ENCODE results near the gene LIN28A. TPM values are rescaled to one million over a fixed set of nuclear protein-coding genes. Genes with fewer than 3 reads are reported as not detected.

Gene LIN28A
- total RNA-seq, 6 experiments from 2014 or later: 0.09 TPM; not detected in 5

DNA sequence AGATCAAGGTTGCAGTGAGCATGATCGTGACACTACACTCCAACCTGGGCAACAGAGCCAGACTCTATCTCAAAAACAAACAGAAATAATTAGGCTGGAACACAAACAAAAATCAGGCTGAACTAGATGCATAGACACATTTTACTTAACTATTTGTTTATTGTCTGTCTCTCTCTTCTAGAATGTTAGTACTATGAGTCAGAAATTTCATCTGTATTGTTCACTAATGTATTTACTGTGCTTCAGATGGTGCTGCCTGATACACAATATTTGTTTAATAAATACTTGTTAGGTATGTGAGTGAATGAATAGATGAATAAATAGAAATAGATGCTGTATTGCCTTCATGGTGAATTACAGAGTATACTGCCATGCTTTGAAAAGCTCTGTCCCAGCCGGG is 6.0 kb upstream of the LIN28A start:
- Histone ChIP-seq H3K9me3 (no peaks in the 10 kb centered on the region), H3K4me1 (no peaks in the 10 kb centered on the region), H3K27me3 (peaks cover 0 to 5% of the 10 kb centered on the region in 2 donors), H3K36me3 (no peaks in the 10 kb centered on the region), H3K4me3 (no peak overlapping the region), H3K27ac (no peak overlapping the region)
- no peak for DNase-seq
- TF ChIP-seq, protein P1, sequence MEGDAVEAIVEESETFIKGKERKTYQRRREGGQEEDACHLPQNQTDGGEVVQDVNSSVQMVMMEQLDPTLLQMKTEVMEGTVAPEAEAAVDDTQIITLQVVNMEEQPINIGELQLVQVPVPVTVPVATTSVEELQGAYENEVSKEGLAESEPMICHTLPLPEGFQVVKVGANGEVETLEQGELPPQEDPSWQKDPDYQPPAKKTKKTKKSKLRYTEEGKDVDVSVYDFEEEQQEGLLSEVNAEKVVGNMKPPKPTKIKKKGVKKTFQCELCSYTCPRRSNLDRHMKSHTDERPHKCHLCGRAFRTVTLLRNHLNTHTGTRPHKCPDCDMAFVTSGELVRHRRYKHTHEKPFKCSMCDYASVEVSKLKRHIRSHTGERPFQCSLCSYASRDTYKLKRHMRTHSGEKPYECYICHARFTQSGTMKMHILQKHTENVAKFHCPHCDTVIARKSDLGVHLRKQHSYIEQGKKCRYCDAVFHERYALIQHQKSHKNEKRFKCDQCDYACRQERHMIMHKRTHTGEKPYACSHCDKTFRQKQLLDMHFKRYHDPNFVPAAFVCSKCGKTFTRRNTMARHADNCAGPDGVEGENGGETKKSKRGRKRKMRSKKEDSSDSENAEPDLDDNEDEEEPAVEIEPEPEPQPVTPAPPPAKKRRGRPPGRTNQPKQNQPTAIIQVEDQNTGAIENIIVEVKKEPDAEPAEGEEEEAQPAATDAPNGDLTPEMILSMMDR (IDR thresholded peaks at IDR 0.05): no peak
- no peak for TF ChIP-seq POLR2A (IDR thresholded peaks at IDR 0.05)
- no peak for ATAC-seq
- intact Hi-C loops (cut with DNase I): no loop called here
- 68% methylated on average over 2 of the region's 2 CpGs for WGBS (ENCODE audit: insufficient coverage, low coverage, low lambda C conversion rate, missing lambda C conversion rate)

DNA sequence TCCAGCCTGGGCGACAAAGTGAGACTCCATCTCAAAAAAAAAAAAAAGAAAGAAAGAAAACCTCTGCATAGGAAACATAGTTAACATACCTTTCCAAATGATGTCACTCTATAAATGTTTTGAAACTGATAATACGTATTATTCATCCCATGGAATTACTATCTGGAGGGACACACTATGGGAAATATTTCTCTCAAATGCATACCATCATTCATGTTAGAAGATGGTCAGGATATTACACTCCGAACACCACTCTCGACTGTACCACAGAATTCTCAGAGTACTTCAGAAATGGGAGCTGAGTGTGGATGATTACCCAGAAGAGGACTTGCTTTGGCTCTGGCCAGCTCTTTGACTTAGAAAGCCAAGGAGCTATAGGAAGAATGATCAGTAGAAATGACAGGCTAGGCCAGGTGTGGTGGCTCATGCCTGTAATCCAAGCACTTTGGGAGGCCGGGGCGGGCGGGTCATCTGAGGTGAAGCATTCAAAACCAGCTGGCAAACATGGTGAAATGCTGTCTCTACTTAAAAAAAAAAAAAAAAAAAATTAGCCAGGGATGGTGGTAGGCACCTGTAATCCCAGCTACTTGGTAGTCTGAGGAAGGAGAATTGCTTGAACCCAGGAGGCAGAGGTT is 5.2 kb upstream of the LIN28A start:
- H3K27me3 ChIP-seq: peaks cover 0 to 7% of the 10 kb centered on the region in 2 donors
- intact Hi-C loops (cut with DNase I): no loop called here
- H3K4me3 ChIP-seq: no peak overlapping the region
- no peaks in the 10 kb centered on the region for H3K36me3 ChIP-seq
- no peaks in the 10 kb centered on the region for H3K4me1 ChIP-seq
- 73% methylated on average over 3 of the region's 7 CpGs for WGBS (ENCODE audit: insufficient coverage, low coverage, low lambda C conversion rate, missing lambda C conversion rate)
- no peaks in the 10 kb centered on the region for H3K9me3 ChIP-seq
- no peak for TF ChIP-seq POLR2A (IDR thresholded peaks at IDR 0.05)
- TF ChIP-seq, protein P1 (IDR thresholded peaks at IDR 0.05): no peak
- ATAC-seq: no peak
- no peak for DNase-seq
- H3K27ac ChIP-seq: no peak overlapping the region

- Histone ChIP-seq H3K4me1 (no peaks in the 10 kb centered on the region), H3K27ac (no peak overlapping the region), H3K9me3 (no peaks in the 10 kb centered on the region), H3K36me3 (no peaks in the 10 kb centered on the region), H3K27me3 (peaks cover 0 to 22% of the 10 kb centered on the region in 2 donors), H3K4me3 (no peak overlapping the region)
- TF ChIP-seq POLR2A (IDR thresholded peaks at IDR 0.05): no peak
- DNase-seq (peak; percentile 63 to 70 (median 69)), ATAC-seq (peak; percentile 76 to 91 (median 88))
- WGBS (ENCODE audit: insufficient coverage, low coverage, low lambda C conversion rate, missing lambda C conversion rate): 4% methylated on average over 11 of the region's 12 CpGs
- intact Hi-C loops (cut with DNase I): no loop called here
Observed at GRCh38 chr1:26408604-26409003, 2.0 kb upstream of the LIN28A start.

DNA sequence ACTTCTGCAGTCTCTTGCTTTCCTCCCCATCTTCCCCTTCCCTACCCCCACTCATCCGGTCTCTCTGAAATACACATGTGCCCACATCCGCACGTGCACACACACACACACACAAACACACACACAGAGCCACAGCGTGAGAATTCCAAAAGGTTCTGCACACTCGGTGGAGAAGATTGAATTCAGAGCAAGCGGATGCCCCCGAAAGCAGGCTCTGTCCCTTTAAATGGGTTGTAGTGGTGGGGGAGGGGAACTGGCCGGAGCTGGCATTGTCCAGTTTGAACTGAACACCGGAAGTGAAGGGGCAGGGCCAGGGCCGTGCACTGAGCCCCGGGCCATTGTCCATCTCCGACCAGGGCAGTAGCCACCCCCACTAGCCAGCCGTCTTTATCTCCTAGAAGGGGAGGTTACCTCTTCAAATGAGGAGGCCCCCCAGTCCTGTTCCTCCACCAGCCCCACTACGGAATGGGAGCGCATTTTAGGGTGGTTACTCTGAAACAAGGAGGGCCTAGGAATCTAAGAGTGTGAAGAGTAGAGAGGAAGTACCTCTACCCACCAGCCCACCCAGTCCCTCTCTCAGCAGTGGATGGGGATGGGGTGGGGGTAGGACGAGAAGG is 1.3 kb upstream of the LIN28A start:
- no peak overlapping the region for H3K27ac ChIP-seq
- WGBS (ENCODE audit: insufficient coverage, low coverage, low lambda C conversion rate, missing lambda C conversion rate): under 1% methylated on average over 13 of the region's 16 CpGs
- TF ChIP-seq, protein P1 (IDR thresholded peaks at IDR 0.05): no peak
- TF ChIP-seq POLR2A (IDR thresholded peaks at IDR 0.05): no peak
- H3K4me1 ChIP-seq: no peaks in the 10 kb centered on the region
- no peaks in the 10 kb centered on the region for H3K9me3 ChIP-seq
- ATAC-seq (no peak), DNase-seq (no peak)
- H3K4me3 ChIP-seq: no peak overlapping the region
- peaks cover 0 to 22% of the 10 kb centered on the region in 2 donors for H3K27me3 ChIP-seq
- H3K36me3 ChIP-seq: no peaks in the 10 kb centered on the region
- intact Hi-C loops (cut with DNase I): no loop called here

- ATAC-seq: no peak
- H3K36me3 ChIP-seq: no peaks in the 10 kb centered on the region
- no peaks in the 10 kb centered on the region for H3K4me1 ChIP-seq
- TF ChIP-seq, protein P1 (IDR thresholded peaks at IDR 0.05): no peak
- TF ChIP-seq POLR2A (IDR thresholded peaks at IDR 0.05): no peak
- DNase-seq: no peak
- no peak overlapping the region for H3K4me3 ChIP-seq
- H3K27me3 ChIP-seq: peaks cover 0 to 22% of the 10 kb centered on the region in 2 donors
- intact Hi-C loops (cut with DNase I): no loop called here
- H3K9me3 ChIP-seq: no peaks in the 10 kb centered on the region
- H3K27ac ChIP-seq: no peak overlapping the region
- 9% methylated on average over 11 of the region's 20 CpGs for WGBS (ENCODE audit: insufficient coverage, low coverage, low lambda C conversion rate, missing lambda C conversion rate)
Observed at GRCh38 chr1:26411624-26412074, 1.0 kb downstream of the LIN28A start.

All from right lobe of liver (tissue), 6 donors.